Posterior cingulate gyrus (tissue), 11 donors: ENCODE data around the gene CCDC141.

Experiments
- DNase-seq, 10 donors: peaks; one replicate each; pipeline versions ENCODE4 v3.0.0 to v3.0.0-alpha.2; 2020 to 2021; ENCODE audit warnings: mixed read lengths in 3 of 10
- intact Hi-C: fragments of 100-400 bp; cut with DNase I; formaldehyde crosslinking; loops from one replicate; pipeline ENCODE4 v1.15.1; 2023

CCDC141 gene

GRCh38 chr2:178796079-178796677, 253.8 kb downstream of the CCDC141 start:
- intact Hi-C loops, result loop anchor here (1.0 kb wide), 1 partner anchor 118 kb away; no protein-coding TSS in a partner anchor
- DNase-seq, result no peak

GRCh38 chr2:178787934-178788333, 262.0 kb downstream of the CCDC141 start:
- intact Hi-C loops, result no loop called here
- no peak for DNase-seq

- intact Hi-C loops, result no loop called here
- DNase-seq, result no peak
Observed at GRCh38 chr2:178787155-178787554, 262.8 kb downstream of the CCDC141 start.

- no peak for DNase-seq
- intact Hi-C loops, result no loop called here
Observed at GRCh38 chr2:178783889-178784288, 266.0 kb downstream of the CCDC141 start.

- intact Hi-C loops, result no loop called here
- no peak for DNase-seq
Observed at GRCh38 chr2:178782236-178782635, 267.7 kb downstream of the CCDC141 start.
